Caco-2 (cell line): ENCODE data around the gene SOS1. TPM values are rescaled to one million over a fixed set of nuclear protein-coding genes. Genes with fewer than 3 reads are reported as not detected.

Experiments used
- BruUV-seq: library from RNA; stranded (reverse); fragments of 400-500 nt; replicated peaks from 2 replicates; lab custom pipeline; 2021; lab: Mats Ljungman, UMichigan
- CTCF ChIA-PET: fragments of 300-600 bp; sonication (Branson Sonifier 250); formaldehyde crosslinking; loops from one replicate; lab custom pipeline; 2022; ENCODE audit warnings: antibody characterized with exemption; lab: Charles Lee
- POLR2A ChIA-PET: fragments of 300-600 bp; sonication (Branson Sonifier 250); formaldehyde crosslinking; loops from one replicate; lab custom pipeline; 2022; ENCODE audit warnings: antibody characterized with exemption; lab: Charles Lee
- DNase-seq, 2 experiments: peaks; one replicate each; pipeline versions ENCODE4 v3.0.0 to v3.0.0-alpha.2; 2020 to 2022
- H3K27me3 ChIP-seq: replicated peaks from 2 replicates; pipeline ENCODE4 v1.6.0; 2011; ENCODE audit warnings: low read length; ENCODE audit not compliant: control insufficient read depth, insufficient read depth
- H3K36me3 ChIP-seq: 2 replicates; pipeline ENCODE4 v1.5.1; 2011; ENCODE audit warnings: low read length; ENCODE audit not compliant: control insufficient read depth, insufficient read depth
- H3K4me1 ChIP-seq: fragments of 250-450 bp; sonication (Bioruptor Pico); 2 replicates; pipeline ENCODE4 v1.5.1; 2020; ENCODE audit warnings: mild to moderate bottlenecking
- H3K4me3 ChIP-seq: 2 replicates; pipeline ENCODE4 v1.5.1; 2011; ENCODE audit warnings: low read depth, mild to moderate bottlenecking, control low read depth, low read length
- H3K9me3 ChIP-seq: fragments of 250-450 bp; sonication (Bioruptor Pico); 2 replicates; pipeline ENCODE4 v1.5.1; 2020; ENCODE audit warnings: mild to moderate bottlenecking, moderate library complexity
- H3K27ac Mint-ChIP-seq: one replicate; pipeline ENCODE4 v1.8.0; 2022; ENCODE audit warnings: mixed read lengths; ENCODE audit not compliant: unreplicated experiment
- H3K27me3 Mint-ChIP-seq: one replicate; pipeline ENCODE4 v1.8.0; 2022; ENCODE audit warnings: mixed read lengths; ENCODE audit not compliant: insufficient read depth, unreplicated experiment
- H3K36me3 Mint-ChIP-seq: one replicate; pipeline ENCODE4 v1.8.0; 2022; ENCODE audit warnings: mild to moderate bottlenecking, mixed read lengths; ENCODE audit not compliant: insufficient read depth, unreplicated experiment
- H3K4me1 Mint-ChIP-seq: one replicate; pipeline ENCODE4 v1.8.0; 2022; ENCODE audit warnings: low read depth, mixed read lengths; ENCODE audit not compliant: unreplicated experiment
- H3K4me3 Mint-ChIP-seq: one replicate; pipeline ENCODE4 v1.8.0; 2022; ENCODE audit warnings: mild to moderate bottlenecking, moderate library complexity, mixed read lengths; ENCODE audit not compliant: unreplicated experiment
- H3K9me3 Mint-ChIP-seq: one replicate; pipeline ENCODE4 v1.8.0; 2022; ENCODE audit warnings: mixed read lengths; ENCODE audit not compliant: unreplicated experiment
- intact Hi-C: fragments of 100-400 bp; cut with micrococcal nuclease; formaldehyde crosslinking; loops from one replicate; pipeline ENCODE4 v1.10.0; 2022; ENCODE audit not compliant: unreplicated experiment
- total RNA-seq: library from RNA; stranded (reverse); gene quantifications from 2 replicates; pipeline ENCODE4 v1.2.3, GENCODE V29; 2022
- TF ChIP-seq, protein P1 (sequence below), 2 experiments: fragments of 200-600 bp in 1 of 2; IDR thresholded peaks; 1 replicate in 1 of 2; 2 replicates in 1 of 2; pipeline versions ENCODE4 v1.5.1 to v1.8.0; 2011 to 2022; ENCODE audit warnings: antibody characterized with exemption in 1 of 2, control low read depth in 1 of 2, inconsistent platforms in 1 of 2, low read depth in 1 of 2, low read length in 1 of 2, mild to moderate bottlenecking in 1 of 2, moderate library complexity in 1 of 2; ENCODE audit not compliant: insufficient read depth in 1 of 2, severe bottlenecking in 1 of 2, unreplicated experiment in 1 of 2

Gene SOS1
- total RNA-seq, 1 experiment from 2014 or later, result 49.7 TPM

DNA sequence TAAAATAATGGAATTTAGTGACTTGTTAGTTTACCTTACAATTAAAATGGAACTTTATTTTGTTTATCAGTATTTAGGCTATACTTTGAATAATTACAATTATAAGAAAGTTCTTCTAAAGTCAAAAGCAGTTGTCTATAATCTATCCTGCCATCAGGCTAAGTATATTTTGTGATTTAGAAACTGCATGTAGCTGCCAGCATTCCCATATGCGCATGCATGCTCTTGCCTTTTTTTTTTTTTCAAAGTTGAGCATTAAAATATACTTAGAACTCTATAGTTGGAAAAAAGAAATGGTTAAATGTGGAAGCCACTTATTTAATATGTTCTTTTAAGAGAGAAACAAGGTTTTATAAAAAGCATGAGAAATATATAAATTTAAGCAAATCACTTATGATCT is 132.1 kb downstream of the SOS1 start:
- H3K36me3 ChIP-seq, result no peaks in the 10 kb centered on the region
- no peaks in the 10 kb centered on the region for H3K9me3 ChIP-seq
- Mint-ChIP-seq H3K4me1 (no peaks in the 10 kb centered on the region), H3K27me3 (no peaks in the 10 kb centered on the region), H3K4me3 (no peak overlapping the region), H3K9me3 (no peaks in the 10 kb centered on the region), H3K27ac (no peak overlapping the region), H3K36me3 (peaks cover 43% of the 10 kb centered on the region)
- H3K27me3 ChIP-seq, result no peaks in the 10 kb centered on the region
- DNase-seq, result no peak
- ChIA-PET POLR2A (no interaction called here), CTCF (interaction anchor here (1.3 kb wide), 1 partner anchor 41 kb away, joined by 3 read pairs; no protein-coding TSS in a partner anchor)
- no peak overlapping the region for H3K4me3 ChIP-seq
- H3K4me1 ChIP-seq, result no peaks in the 10 kb centered on the region
- TF ChIP-seq, protein P1, sequence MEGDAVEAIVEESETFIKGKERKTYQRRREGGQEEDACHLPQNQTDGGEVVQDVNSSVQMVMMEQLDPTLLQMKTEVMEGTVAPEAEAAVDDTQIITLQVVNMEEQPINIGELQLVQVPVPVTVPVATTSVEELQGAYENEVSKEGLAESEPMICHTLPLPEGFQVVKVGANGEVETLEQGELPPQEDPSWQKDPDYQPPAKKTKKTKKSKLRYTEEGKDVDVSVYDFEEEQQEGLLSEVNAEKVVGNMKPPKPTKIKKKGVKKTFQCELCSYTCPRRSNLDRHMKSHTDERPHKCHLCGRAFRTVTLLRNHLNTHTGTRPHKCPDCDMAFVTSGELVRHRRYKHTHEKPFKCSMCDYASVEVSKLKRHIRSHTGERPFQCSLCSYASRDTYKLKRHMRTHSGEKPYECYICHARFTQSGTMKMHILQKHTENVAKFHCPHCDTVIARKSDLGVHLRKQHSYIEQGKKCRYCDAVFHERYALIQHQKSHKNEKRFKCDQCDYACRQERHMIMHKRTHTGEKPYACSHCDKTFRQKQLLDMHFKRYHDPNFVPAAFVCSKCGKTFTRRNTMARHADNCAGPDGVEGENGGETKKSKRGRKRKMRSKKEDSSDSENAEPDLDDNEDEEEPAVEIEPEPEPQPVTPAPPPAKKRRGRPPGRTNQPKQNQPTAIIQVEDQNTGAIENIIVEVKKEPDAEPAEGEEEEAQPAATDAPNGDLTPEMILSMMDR (IDR thresholded peaks at IDR 0.05; ENCODE audit: insufficient read depth in 1 of 2, low read depth in 1 of 2, low read length in 1 of 2, severe bottlenecking in 1 of 2, unreplicated experiment in 1 of 2), result no peak
- BruUV-seq, result no TSS peak
- intact Hi-C loops, result no loop called here

DNA sequence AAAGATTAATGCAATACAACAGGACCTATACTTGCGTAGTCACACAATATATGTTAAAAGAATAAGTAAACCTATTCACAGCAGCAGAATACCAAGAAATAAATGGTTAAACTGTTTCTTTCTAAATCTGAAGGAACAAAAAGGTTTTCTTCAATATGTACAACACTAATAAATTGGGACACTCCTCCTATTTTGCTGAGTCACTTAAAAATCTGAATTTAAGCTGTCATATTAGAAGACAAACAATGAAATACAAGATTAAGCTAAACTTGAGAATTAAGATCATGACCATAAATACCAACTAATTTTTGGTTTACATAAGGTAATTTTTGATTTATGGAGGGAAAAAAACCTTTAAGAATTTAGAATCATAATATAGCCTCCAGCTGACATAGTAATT is 138.4 kb downstream of the SOS1 start:
- intact Hi-C loops, result no loop called here
- Histone ChIP-seq H3K9me3 (no peaks in the 10 kb centered on the region), H3K36me3 (no peaks in the 10 kb centered on the region), H3K4me1 (no peaks in the 10 kb centered on the region), H3K4me3 (no peak overlapping the region), H3K27me3 (no peaks in the 10 kb centered on the region)
- Mint-ChIP-seq H3K4me1 (no peaks in the 10 kb centered on the region), H3K36me3 (peaks cover 32% of the 10 kb centered on the region), H3K27ac (no peak overlapping the region), H3K27me3 (no peaks in the 10 kb centered on the region), H3K4me3 (no peak overlapping the region), H3K9me3 (no peaks in the 10 kb centered on the region)
- ChIA-PET POLR2A (no interaction called here), CTCF (interaction anchor here (0.6 kb wide), 1 partner anchor 1569 kb away, joined by 4 read pairs; no protein-coding TSS in a partner anchor)
- TF ChIP-seq, protein P1 (IDR thresholded peaks at IDR 0.05; ENCODE audit: insufficient read depth in 1 of 2, low read depth in 1 of 2, low read length in 1 of 2, severe bottlenecking in 1 of 2, unreplicated experiment in 1 of 2), result no peak
- no TSS peak for BruUV-seq
- DNase-seq, result no peak

DNA sequence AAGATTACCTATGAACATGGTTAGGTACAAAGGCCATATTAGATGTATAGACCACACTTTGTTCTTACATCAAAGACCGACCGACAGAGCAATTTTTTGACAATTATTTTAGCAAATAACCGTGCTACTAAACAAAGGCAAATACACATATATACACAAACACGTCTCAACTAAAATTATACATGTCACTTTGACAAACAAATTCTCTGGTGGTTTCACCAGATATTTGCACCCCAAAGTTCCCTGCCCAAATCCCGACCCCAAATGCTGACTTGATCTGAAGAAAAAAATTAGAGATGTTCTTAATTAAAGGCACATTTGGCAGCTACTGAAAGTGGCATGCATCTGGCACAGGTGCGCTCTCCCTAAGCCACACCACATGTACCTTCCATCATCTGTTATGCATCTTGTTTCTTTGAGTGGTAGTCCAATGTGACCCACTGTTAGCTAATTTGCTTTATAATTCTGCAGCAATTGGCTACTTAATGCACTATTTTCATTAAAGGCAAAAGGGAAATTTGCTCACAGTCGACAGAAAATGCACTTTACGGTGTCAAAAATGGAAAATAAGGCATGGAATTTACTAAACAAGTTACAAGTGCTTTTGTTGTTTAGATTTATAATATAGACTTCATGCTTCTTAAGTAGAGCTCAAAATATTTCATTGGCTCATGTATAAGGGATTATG is 139.0 kb downstream of the SOS1 start:
- H3K4me1 ChIP-seq, result no peaks in the 10 kb centered on the region
- POLR2A ChIA-PET, result no interaction called here
- Mint-ChIP-seq H3K27me3 (no peaks in the 10 kb centered on the region), H3K4me1 (no peaks in the 10 kb centered on the region), H3K36me3 (peaks cover 32% of the 10 kb centered on the region), H3K4me3 (no peak overlapping the region), H3K27ac (no peak overlapping the region), H3K9me3 (no peaks in the 10 kb centered on the region)
- no peak overlapping the region for H3K4me3 ChIP-seq
- no peaks in the 10 kb centered on the region for H3K36me3 ChIP-seq
- BruUV-seq, result no TSS peak
- H3K9me3 ChIP-seq, result no peaks in the 10 kb centered on the region
- no peak for DNase-seq
- TF ChIP-seq, protein P1 (IDR thresholded peaks at IDR 0.05; ENCODE audit: insufficient read depth in 1 of 2, low read depth in 1 of 2, low read length in 1 of 2, severe bottlenecking in 1 of 2, unreplicated experiment in 1 of 2), result no peak
- intact Hi-C loops, result no loop called here
- CTCF ChIA-PET, result interaction anchor here (0.6 kb wide), 1 partner anchor 1568 kb away, joined by 4 read pairs; no protein-coding TSS in a partner anchor
- H3K27me3 ChIP-seq, result no peaks in the 10 kb centered on the region
